Loucy (cell line): ENCODE results near the gene PLSCR4.

Experiments
- H2AFZ ChIP-seq: fragments of 200-600 bp; sonication (generic); 2 replicates; pipeline ENCODE4 v1.6.0; 2016; ENCODE audit warnings: antibody characterized with exemption, mild to moderate bottlenecking, low read length, moderate library complexity
- H3F3A ChIP-seq: fragments of 200-600 bp; 2 replicates; pipeline ENCODE4 v1.6.0; 2016; ENCODE audit warnings: antibody characterized with exemption, low read depth, mild to moderate bottlenecking
- H3K27me3 ChIP-seq: fragments of 200-600 bp; sonication (generic); 2 replicates; pipeline ENCODE4 v1.6.1; 2014; ENCODE audit warnings: low read length, mild to moderate bottlenecking; ENCODE audit not compliant: insufficient read depth, poor library complexity, severe bottlenecking
- H3K36me3 ChIP-seq: fragments of 200-600 bp; sonication (generic); 2 replicates; pipeline ENCODE4 v1.6.1; 2016; ENCODE audit warnings: low read length; ENCODE audit not compliant: insufficient read depth
- H3K4me1 ChIP-seq: fragments of 200-600 bp; sonication (generic); 2 replicates; pipeline ENCODE4 v1.5.1; 2014; ENCODE audit warnings: low read length, mild to moderate bottlenecking; ENCODE audit not compliant: insufficient read depth, poor library complexity, severe bottlenecking
- H3K4me2 ChIP-seq: fragments of 200-600 bp; sonication (generic); 2 replicates; pipeline ENCODE4 v1.6.0; 2014; ENCODE audit warnings: antibody characterized with exemption, low read length, low read depth, mild to moderate bottlenecking; ENCODE audit not compliant: poor library complexity, severe bottlenecking
- H3K4me3 ChIP-seq: fragments of 200-600 bp; sonication (generic); 2 replicates; pipeline ENCODE4 v1.5.1; 2014; ENCODE audit warnings: low read length, mild to moderate bottlenecking, mixed read lengths; ENCODE audit not compliant: poor library complexity, severe bottlenecking
- H3K79me2 ChIP-seq: fragments of 200-600 bp; sonication (generic); 2 replicates; pipeline ENCODE4 v1.6.1; 2014; ENCODE audit warnings: low read length; ENCODE audit not compliant: insufficient read depth
- H3K9ac ChIP-seq: fragments of 200-600 bp; sonication (generic); 2 replicates; pipeline ENCODE4 v1.6.0; 2014; ENCODE audit warnings: mild to moderate bottlenecking, low read depth, low read length, moderate library complexity; ENCODE audit not compliant: poor library complexity, severe bottlenecking
- H3K9me2 ChIP-seq: fragments of 200-600 bp; sonication (generic); replicated peaks from 2 replicates; pipeline ENCODE4 v1.6.1; 2016; ENCODE audit warnings: low read depth, low read length, mixed read lengths
- H3K9me3 ChIP-seq: fragments of 200-600 bp; sonication (generic); 2 replicates; pipeline ENCODE4 v1.6.1; 2014; ENCODE audit warnings: mild to moderate bottlenecking, antibody characterized with exemption, low read length, low read depth; ENCODE audit not compliant: insufficient read depth
- H4K20me1 ChIP-seq: fragments of 200-600 bp; sonication (generic); 2 replicates; pipeline ENCODE4 v1.6.0; 2014; ENCODE audit warnings: antibody characterized with exemption, low read length, mild to moderate bottlenecking; ENCODE audit not compliant: insufficient read depth, poor library complexity, severe bottlenecking
- EZH2phosphoT487 ChIP-seq: fragments of 200-600 bp; IDR thresholded peaks from 2 replicates; pipeline ENCODE4 v1.6.1; 2018; ENCODE audit warnings: antibody characterized with exemption, mild to moderate bottlenecking, moderate library complexity, borderline replicate concordance
- TF ChIP-seq, protein P1 (sequence below): fragments of 200-600 bp; sonication (generic); conservative IDR thresholded peaks from 2 replicates; pipeline ENCODE4 v1.5.1; 2014; ENCODE audit warnings: mild to moderate bottlenecking, antibody characterized with exemption, low read length

The PLSCR4 gene

DNA sequence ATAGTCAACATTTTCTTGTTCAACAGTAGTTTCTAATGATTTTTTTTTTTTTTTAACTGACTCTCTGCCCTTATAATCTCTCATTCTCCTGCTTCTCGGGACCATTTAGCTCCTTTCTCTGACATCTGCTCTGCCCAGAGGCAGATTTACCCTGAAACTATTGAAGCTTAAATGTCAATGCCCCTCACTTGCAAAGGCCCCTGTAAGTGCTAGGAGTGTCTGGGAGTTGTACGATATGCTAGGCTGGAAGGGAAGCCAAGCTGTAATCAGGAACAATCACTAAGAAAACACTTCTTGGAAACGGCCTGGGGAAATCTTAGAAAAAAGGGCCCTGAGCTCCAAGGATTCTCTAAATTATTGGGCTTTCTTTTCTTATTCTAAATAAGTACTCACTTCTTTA lies 84.1 kb downstream of the PLSCR4 start:
- Histone ChIP-seq H3K79me2 (no peaks in the 10 kb centered on the region), H3K9me2 (no peaks in the 10 kb centered on the region), H3K9ac (no peak overlapping the region), H3F3A (no peaks in the 10 kb centered on the region), H4K20me1 (no peaks in the 10 kb centered on the region), H2AFZ (no peak overlapping the region), H3K4me1 (no peaks in the 10 kb centered on the region), H3K9me3 (no peaks in the 10 kb centered on the region), H3K4me2 (no peak overlapping the region), H3K27me3 (no peaks in the 10 kb centered on the region), H3K4me3 (no peak overlapping the region), H3K36me3 (no peaks in the 10 kb centered on the region)
- no peak for TF ChIP-seq EZH2phosphoT487
- TF ChIP-seq, protein P1, sequence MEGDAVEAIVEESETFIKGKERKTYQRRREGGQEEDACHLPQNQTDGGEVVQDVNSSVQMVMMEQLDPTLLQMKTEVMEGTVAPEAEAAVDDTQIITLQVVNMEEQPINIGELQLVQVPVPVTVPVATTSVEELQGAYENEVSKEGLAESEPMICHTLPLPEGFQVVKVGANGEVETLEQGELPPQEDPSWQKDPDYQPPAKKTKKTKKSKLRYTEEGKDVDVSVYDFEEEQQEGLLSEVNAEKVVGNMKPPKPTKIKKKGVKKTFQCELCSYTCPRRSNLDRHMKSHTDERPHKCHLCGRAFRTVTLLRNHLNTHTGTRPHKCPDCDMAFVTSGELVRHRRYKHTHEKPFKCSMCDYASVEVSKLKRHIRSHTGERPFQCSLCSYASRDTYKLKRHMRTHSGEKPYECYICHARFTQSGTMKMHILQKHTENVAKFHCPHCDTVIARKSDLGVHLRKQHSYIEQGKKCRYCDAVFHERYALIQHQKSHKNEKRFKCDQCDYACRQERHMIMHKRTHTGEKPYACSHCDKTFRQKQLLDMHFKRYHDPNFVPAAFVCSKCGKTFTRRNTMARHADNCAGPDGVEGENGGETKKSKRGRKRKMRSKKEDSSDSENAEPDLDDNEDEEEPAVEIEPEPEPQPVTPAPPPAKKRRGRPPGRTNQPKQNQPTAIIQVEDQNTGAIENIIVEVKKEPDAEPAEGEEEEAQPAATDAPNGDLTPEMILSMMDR, result no peak

DNA sequence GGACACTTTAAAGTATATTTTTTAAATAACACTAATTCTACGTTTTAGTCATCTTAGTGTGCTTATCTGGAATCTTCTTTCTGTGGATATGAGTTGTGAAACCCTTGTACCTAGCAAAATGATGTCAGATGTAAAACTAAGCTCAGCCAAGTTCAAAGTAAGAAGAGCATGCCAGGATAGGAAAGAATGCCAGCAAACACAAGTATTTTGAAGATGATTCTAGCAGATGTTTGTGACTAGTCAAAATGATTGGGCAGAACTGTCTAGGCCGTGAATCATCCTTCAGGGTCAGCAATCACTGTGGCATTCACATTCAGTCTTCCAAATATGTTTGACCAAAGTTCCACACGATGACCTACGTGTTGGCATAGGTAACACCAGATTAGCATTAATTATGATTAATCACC lies 84.5 kb downstream of the PLSCR4 start:
- H3K9ac ChIP-seq, result no peak overlapping the region
- H3K4me3 ChIP-seq, result no peak overlapping the region
- no peaks in the 10 kb centered on the region for H3K9me3 ChIP-seq
- no peaks in the 10 kb centered on the region for H4K20me1 ChIP-seq
- TF ChIP-seq EZH2phosphoT487, result no peak
- TF ChIP-seq, protein P1, result no peak
- no peaks in the 10 kb centered on the region for H3K36me3 ChIP-seq
- no peaks in the 10 kb centered on the region for H3K9me2 ChIP-seq
- no peak overlapping the region for H2AFZ ChIP-seq
- no peak overlapping the region for H3K4me2 ChIP-seq
- H3F3A ChIP-seq, result no peaks in the 10 kb centered on the region
- H3K27me3 ChIP-seq, result no peaks in the 10 kb centered on the region
- no peaks in the 10 kb centered on the region for H3K79me2 ChIP-seq
- no peaks in the 10 kb centered on the region for H3K4me1 ChIP-seq

DNA sequence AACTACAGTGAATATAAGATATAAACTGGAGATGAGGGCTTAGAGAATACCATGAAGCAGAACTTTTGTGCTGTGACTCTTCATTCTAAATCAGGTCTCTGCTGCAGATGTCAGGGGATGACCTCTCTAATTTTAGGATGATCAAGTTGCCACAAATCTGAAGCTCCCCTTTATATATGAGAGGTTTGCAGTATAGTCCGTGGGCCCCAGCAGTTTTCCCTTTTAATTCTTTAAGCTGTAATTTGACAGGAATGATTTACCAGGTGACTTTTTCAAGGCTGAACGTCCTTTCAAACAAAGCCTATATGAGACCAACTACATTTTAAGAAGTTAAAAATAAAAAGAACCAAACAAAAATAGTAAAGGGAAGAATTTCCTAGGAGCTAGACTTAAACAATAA lies 85.0 kb downstream of the PLSCR4 start:
- Histone ChIP-seq H3K4me2 (no peak overlapping the region), H3F3A (no peaks in the 10 kb centered on the region), H3K9me3 (no peaks in the 10 kb centered on the region), H4K20me1 (no peaks in the 10 kb centered on the region), H3K4me1 (no peaks in the 10 kb centered on the region), H3K79me2 (no peaks in the 10 kb centered on the region), H2AFZ (no peak overlapping the region), H3K27me3 (no peaks in the 10 kb centered on the region), H3K9ac (no peak overlapping the region), H3K4me3 (no peak overlapping the region), H3K36me3 (no peaks in the 10 kb centered on the region), H3K9me2 (no peaks in the 10 kb centered on the region)
- TF ChIP-seq, protein P1, result no peak
- no peak for TF ChIP-seq EZH2phosphoT487
